ENCODE data around the gene KLHL1. TPM values are rescaled to one million over a fixed set of nuclear protein-coding genes. Genes with fewer than 3 reads are reported as not detected.

Gene KLHL1
- polyA plus RNA-seq, 1 donor from 2014 or later, result 15.5 TPM

DNA sequence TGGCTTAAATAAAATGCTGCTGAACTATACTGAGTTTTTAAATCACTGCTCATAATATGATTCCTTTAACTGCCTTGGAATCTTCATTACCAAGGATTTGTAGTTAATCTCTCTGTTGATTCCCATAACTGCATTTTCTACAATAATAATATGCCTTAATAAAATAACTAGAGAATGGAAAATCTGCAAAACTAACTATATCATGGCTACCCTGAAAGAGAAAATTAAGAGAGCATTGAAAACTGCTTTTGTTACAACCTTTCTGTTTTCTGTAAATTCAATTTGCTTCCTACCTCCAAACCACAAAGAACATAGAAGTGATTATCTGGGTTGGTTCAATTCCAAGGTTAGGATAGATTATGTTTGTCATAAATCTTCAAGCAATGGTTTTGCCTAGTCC lies 203.5 kb downstream of the KLHL1 start:
- H2AFZ ChIP-seq (ENCODE audit: low read depth, low read length), result no peak overlapping the region
- no peaks in the 10 kb centered on the region for H4K20me1 ChIP-seq (ENCODE audit: insufficient read depth)
- H3K9me2 ChIP-seq (ENCODE audit: insufficient read depth, low read length), result no peaks in the 10 kb centered on the region
- no peak overlapping the region for H3K27ac ChIP-seq (ENCODE audit: low read length)
- H3K4me2 ChIP-seq (ENCODE audit: low read length), result no peak overlapping the region
- H3F3A ChIP-seq (ENCODE audit: insufficient read depth, low read length, poor library complexity, severe bottlenecking), result no peaks in the 10 kb centered on the region
- TF ChIP-seq EP300 (conservative IDR thresholded peaks at IDR 0.05; ENCODE audit: poor library complexity, severe bottlenecking) (no peak), TAF1 (IDR thresholded peaks at IDR 0.05; ENCODE audit: low read depth) (no peak)
- no peak overlapping the region for H3K4me3 ChIP-seq (ENCODE audit: low read length)
- no peaks in the 10 kb centered on the region for H3K36me3 ChIP-seq (ENCODE audit: insufficient read depth, low read length)
- no peaks in the 10 kb centered on the region for H3K79me2 ChIP-seq (replicated peaks; ENCODE audit: insufficient read depth, low read length)
- H3K27me3 ChIP-seq (ENCODE audit: insufficient read depth, low read depth, low read length), result no peaks in the 10 kb centered on the region
- no peaks in the 10 kb centered on the region for H3K9me3 ChIP-seq (ENCODE audit: low read length)
- no peak overlapping the region for H3K9ac ChIP-seq (ENCODE audit: low read length)

DNA sequence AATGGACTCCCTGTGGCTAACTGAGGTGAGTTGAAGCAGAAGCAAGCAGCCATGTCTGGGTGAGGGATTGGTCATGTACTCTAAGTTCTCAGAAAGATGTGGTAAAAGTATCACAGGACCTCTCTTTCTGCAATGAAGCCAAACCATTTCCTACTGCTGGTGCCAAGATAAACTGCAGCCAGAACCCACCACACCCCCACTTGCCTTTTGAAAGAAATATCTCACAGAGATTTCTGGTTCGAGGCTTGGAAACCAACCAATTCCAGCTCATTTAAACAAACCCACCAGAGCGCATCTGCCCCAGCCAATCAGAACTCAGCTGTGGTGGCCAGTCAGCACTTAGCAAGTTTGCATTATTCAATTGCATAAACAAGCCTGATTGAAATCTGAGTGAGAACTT lies 205.2 kb downstream of the KLHL1 start:
- TF ChIP-seq, protein P1, sequence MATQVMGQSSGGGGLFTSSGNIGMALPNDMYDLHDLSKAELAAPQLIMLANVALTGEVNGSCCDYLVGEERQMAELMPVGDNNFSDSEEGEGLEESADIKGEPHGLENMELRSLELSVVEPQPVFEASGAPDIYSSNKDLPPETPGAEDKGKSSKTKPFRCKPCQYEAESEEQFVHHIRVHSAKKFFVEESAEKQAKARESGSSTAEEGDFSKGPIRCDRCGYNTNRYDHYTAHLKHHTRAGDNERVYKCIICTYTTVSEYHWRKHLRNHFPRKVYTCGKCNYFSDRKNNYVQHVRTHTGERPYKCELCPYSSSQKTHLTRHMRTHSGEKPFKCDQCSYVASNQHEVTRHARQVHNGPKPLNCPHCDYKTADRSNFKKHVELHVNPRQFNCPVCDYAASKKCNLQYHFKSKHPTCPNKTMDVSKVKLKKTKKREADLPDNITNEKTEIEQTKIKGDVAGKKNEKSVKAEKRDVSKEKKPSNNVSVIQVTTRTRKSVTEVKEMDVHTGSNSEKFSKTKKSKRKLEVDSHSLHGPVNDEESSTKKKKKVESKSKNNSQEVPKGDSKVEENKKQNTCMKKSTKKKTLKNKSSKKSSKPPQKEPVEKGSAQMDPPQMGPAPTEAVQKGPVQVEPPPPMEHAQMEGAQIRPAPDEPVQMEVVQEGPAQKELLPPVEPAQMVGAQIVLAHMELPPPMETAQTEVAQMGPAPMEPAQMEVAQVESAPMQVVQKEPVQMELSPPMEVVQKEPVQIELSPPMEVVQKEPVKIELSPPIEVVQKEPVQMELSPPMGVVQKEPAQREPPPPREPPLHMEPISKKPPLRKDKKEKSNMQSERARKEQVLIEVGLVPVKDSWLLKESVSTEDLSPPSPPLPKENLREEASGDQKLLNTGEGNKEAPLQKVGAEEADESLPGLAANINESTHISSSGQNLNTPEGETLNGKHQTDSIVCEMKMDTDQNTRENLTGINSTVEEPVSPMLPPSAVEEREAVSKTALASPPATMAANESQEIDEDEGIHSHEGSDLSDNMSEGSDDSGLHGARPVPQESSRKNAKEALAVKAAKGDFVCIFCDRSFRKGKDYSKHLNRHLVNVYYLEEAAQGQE (IDR thresholded peaks at IDR 0.05; ENCODE audit: borderline replicate concordance), result no peak
- no peak for TF ChIP-seq MXI1 (conservative IDR thresholded peaks at IDR 0.05; ENCODE audit: poor library complexity, severe bottlenecking)
- TF ChIP-seq, protein P2, sequence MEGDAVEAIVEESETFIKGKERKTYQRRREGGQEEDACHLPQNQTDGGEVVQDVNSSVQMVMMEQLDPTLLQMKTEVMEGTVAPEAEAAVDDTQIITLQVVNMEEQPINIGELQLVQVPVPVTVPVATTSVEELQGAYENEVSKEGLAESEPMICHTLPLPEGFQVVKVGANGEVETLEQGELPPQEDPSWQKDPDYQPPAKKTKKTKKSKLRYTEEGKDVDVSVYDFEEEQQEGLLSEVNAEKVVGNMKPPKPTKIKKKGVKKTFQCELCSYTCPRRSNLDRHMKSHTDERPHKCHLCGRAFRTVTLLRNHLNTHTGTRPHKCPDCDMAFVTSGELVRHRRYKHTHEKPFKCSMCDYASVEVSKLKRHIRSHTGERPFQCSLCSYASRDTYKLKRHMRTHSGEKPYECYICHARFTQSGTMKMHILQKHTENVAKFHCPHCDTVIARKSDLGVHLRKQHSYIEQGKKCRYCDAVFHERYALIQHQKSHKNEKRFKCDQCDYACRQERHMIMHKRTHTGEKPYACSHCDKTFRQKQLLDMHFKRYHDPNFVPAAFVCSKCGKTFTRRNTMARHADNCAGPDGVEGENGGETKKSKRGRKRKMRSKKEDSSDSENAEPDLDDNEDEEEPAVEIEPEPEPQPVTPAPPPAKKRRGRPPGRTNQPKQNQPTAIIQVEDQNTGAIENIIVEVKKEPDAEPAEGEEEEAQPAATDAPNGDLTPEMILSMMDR (IDR thresholded peaks at IDR 0.05; ENCODE audit: poor library complexity, severe bottlenecking), result no peak
- no peaks in the 10 kb centered on the region for H3K9me2 ChIP-seq (ENCODE audit: insufficient read depth, low read length)
- no peak overlapping the region for H3K27ac ChIP-seq (ENCODE audit: low read length)
- no peaks in the 10 kb centered on the region for H3K36me3 ChIP-seq (ENCODE audit: insufficient read depth, low read length)
- H3K4me3 ChIP-seq (ENCODE audit: low read length), result no peak overlapping the region
- H2AFZ ChIP-seq (ENCODE audit: low read depth, low read length), result no peak overlapping the region
- H3K79me2 ChIP-seq (replicated peaks; ENCODE audit: insufficient read depth, low read length), result no peaks in the 10 kb centered on the region
- no peaks in the 10 kb centered on the region for H3F3A ChIP-seq (ENCODE audit: insufficient read depth, low read length, poor library complexity, severe bottlenecking)
- H3K27me3 ChIP-seq (ENCODE audit: insufficient read depth, low read depth, low read length), result no peaks in the 10 kb centered on the region
- no peaks in the 10 kb centered on the region for H3K9me3 ChIP-seq (ENCODE audit: low read length)
- H3K4me2 ChIP-seq (ENCODE audit: low read length), result no peak overlapping the region
- no peak overlapping the region for H3K9ac ChIP-seq (ENCODE audit: low read length)
- H4K20me1 ChIP-seq (ENCODE audit: insufficient read depth), result no peaks in the 10 kb centered on the region

DNA sequence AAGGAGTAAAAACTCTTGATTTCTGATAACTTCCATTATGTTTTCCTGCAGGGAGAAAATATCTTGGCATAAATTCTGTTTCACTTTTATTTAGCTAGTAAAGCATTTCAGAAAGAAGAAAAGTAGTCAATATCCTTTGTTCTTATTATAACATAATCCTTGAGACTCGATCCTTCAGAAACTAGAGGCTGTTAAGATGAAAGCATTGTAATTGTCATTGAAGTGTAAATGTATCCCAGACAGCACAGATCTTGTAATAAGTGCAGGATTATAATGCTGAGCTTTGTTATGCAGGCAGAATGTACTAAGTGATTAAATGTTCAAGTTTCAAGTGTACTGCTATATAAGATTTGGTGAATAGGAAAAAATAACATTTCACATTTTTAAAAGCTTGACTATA lies 225.8 kb downstream of the KLHL1 start:
- TF ChIP-seq, protein P1 (IDR thresholded peaks at IDR 0.05; ENCODE audit: borderline replicate concordance), result no peak
- no peak for TF ChIP-seq POLR2AphosphoS5 (IDR thresholded peaks at IDR 0.05)
- no peak for TF ChIP-seq EZH2 (IDR thresholded peaks at IDR 0.05; ENCODE audit: borderline replicate concordance, insufficient read depth, low read length, poor library complexity, severe bottlenecking)
- TF ChIP-seq, protein P2 (IDR thresholded peaks at IDR 0.05; ENCODE audit: poor library complexity, severe bottlenecking), result no peak
- no peak for TF ChIP-seq TAF1 (IDR thresholded peaks at IDR 0.05; ENCODE audit: low read depth)
- no peak for TF ChIP-seq SMC3 (conservative IDR thresholded peaks at IDR 0.05; ENCODE audit: poor library complexity)
- TF ChIP-seq EP300 (conservative IDR thresholded peaks at IDR 0.05; ENCODE audit: poor library complexity, severe bottlenecking), result no peak
- TF ChIP-seq RAD21 (conservative IDR thresholded peaks at IDR 0.05), result no peak
- no peak for TF ChIP-seq MXI1 (conservative IDR thresholded peaks at IDR 0.05; ENCODE audit: poor library complexity, severe bottlenecking)
- H3K9me2 ChIP-seq (ENCODE audit: insufficient read depth, low read length), result no peaks in the 10 kb centered on the region
- H4K20me1 ChIP-seq (ENCODE audit: insufficient read depth), result no peaks in the 10 kb centered on the region
- no peak overlapping the region for H2AFZ ChIP-seq (ENCODE audit: low read depth, low read length)
- H3K4me2 ChIP-seq (ENCODE audit: low read length), result no peak overlapping the region
- H3K79me2 ChIP-seq (replicated peaks; ENCODE audit: insufficient read depth, low read length), result no peaks in the 10 kb centered on the region
- H3K4me3 ChIP-seq (ENCODE audit: low read length), result no peak overlapping the region
- H3K36me3 ChIP-seq (ENCODE audit: insufficient read depth, low read length), result no peaks in the 10 kb centered on the region
- H3K27me3 ChIP-seq (ENCODE audit: insufficient read depth, low read depth, low read length), result no peaks in the 10 kb centered on the region
- H3K9me3 ChIP-seq (ENCODE audit: low read length), result no peaks in the 10 kb centered on the region
- no peaks in the 10 kb centered on the region for H3F3A ChIP-seq (ENCODE audit: insufficient read depth, low read length, poor library complexity, severe bottlenecking)
- no peak overlapping the region for H3K27ac ChIP-seq (ENCODE audit: low read length)
- no peak overlapping the region for H3K9ac ChIP-seq (ENCODE audit: low read length)

All from neural cell (in vitro differentiated cells).